ENCODE results near the gene IFNA16. TPM values are rescaled to one million over a fixed set of nuclear protein-coding genes. Genes with fewer than 3 reads are reported as not detected.
"Not testable (repeated sequence)": the region's sequence is repeated elsewhere in the genome, so short reads cannot be mapped to it uniquely, and the experiment has no call there.

Gene IFNA16
- total and polyA plus RNA-seq, 2 donors (not counting 3 experiments of a cell fraction or from before 2014, with no cell fraction given), result not detected

DNA sequence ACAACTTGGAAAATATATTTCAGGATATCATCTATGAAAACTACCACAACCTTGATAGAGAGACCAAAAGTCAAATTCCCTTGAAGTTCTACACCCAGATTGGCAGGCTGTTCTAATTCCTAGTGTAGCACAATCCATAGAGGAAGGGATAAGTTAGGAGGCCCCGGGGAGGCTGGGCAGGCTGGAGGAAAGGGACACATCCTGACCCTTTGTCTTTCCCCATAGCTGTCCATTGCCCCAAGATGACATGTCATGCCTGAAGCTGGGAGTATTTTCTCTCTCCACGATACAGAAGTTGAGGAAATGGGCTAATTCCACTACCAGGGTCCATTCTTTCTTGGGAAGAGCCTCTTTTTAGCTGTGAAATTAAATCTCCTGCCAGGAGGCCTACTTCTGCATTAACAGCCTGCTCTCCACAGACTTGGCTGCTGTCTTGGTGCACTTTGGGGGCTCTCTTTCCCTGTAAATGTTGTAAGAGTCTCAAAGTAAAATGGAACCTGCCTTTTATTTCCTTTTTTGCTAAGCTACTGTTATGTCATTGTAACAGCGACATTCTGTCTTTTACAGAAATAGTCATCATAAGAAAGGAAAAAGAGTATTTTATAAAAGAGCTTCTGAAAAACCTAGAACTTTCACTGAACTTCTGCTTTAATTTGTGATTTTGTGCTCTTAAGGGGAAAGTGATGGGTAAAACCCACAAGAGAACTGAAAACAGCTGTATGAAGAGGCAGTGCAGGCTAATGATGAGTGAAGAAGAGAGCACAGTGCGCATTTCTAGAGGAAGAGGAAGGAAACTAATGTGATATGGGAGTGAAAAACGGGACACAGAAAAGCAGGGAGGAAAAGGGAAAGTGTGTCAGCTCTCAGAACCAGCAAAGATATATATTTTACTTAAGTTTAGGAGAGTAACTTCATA is 3.4 kb downstream of the IFNA16 start:
- H3K79me2 ChIP-seq (ENCODE audit: control insufficient read depth, insufficient read depth, low read length); H3K9ac ChIP-seq (replicated peaks; ENCODE audit: extremely low read depth, insufficient read depth, low read length); BruUV-seq (replicated peaks); H3K4me3 ChIP-seq (replicated peaks in 1 of 3; ENCODE audit: insufficient read depth in 1 of 3, low read depth in 1 of 3, low read length in 3 of 3); H3K9me1 ChIP-seq (replicated peaks; ENCODE audit: control insufficient read depth, extremely low read depth, insufficient read depth, low read length); H3K4me1 ChIP-seq (ENCODE audit: control insufficient read depth, extremely low read depth, insufficient read depth, low read length); H3K9me3 ChIP-seq (replicated peaks; ENCODE audit: control insufficient read depth, insufficient read depth, low read length); H2AFZ ChIP-seq (ENCODE audit: low read depth, low read length); POLR2A ChIA-PET; H4K20me1 ChIP-seq (replicated peaks; ENCODE audit: control insufficient read depth, extremely low read depth, insufficient read depth, low read length); intact Hi-C loops (cut with micrococcal nuclease); H3K4me2 ChIP-seq (ENCODE audit: insufficient read depth, low read length); H3K27ac ChIP-seq (ENCODE audit: insufficient read depth, low read depth, low read length); dilution Hi-C loops (cut with MboI; ENCODE audit: extremely low pct_ligation_motif_present, low sequenced_read_pairs); H3K36me3 ChIP-seq (ENCODE audit: control insufficient read depth in 2 of 2, extremely low read depth in 1 of 2, insufficient read depth in 2 of 2, low read length in 2 of 2): not testable (repeated sequence)
- DNase-seq (ENCODE audit: low read depth, low spot score), result peak; percentile 6
- TF ChIP-seq CTCF (IDR thresholded peaks at IDR 0.05; ENCODE audit: extremely low read depth in 1 of 2, insufficient read depth in 1 of 2, low read depth in 1 of 2, low read length in 2 of 2), result peak; percentile 30 to 46
- FAIRE-seq, result peak; percentile 15
- H3K27me3 ChIP-seq (ENCODE audit: control insufficient read depth in 2 of 2, insufficient read depth in 2 of 2, low read length in 2 of 2), result peaks cover 0 to 18% of the 10 kb centered on the region in 2 experiments
- CTCF ChIA-PET, result interaction anchor here (0.7 to 1.8 kb wide), 9 partner anchors 10 to 253 kb away, joined by 3 to 16 read pairs (median 3); no protein-coding TSS in a partner anchor

- CTCF ChIA-PET, result interaction anchor here (1.5 kb wide), 1 partner anchor 29 kb away, joined by 4 read pairs; no protein-coding TSS in a partner anchor
- H2AFZ ChIP-seq (ENCODE audit: low read depth, low read length); DNase-seq (ENCODE audit: low read depth, low spot score); FAIRE-seq; intact Hi-C loops (cut with micrococcal nuclease); H3K27ac ChIP-seq (ENCODE audit: insufficient read depth, low read depth, low read length); H3K9ac ChIP-seq (replicated peaks; ENCODE audit: extremely low read depth, insufficient read depth, low read length); H3K36me3 ChIP-seq (ENCODE audit: control insufficient read depth in 2 of 2, extremely low read depth in 1 of 2, insufficient read depth in 2 of 2, low read length in 2 of 2); H3K9me3 ChIP-seq (replicated peaks; ENCODE audit: control insufficient read depth, insufficient read depth, low read length); H3K4me2 ChIP-seq (ENCODE audit: insufficient read depth, low read length); BruUV-seq (replicated peaks); H3K4me3 ChIP-seq (replicated peaks in 1 of 3; ENCODE audit: insufficient read depth in 1 of 3, low read depth in 1 of 3, low read length in 3 of 3); H3K4me1 ChIP-seq (ENCODE audit: control insufficient read depth, extremely low read depth, insufficient read depth, low read length); H4K20me1 ChIP-seq (replicated peaks; ENCODE audit: control insufficient read depth, extremely low read depth, insufficient read depth, low read length); H3K9me1 ChIP-seq (replicated peaks; ENCODE audit: control insufficient read depth, extremely low read depth, insufficient read depth, low read length); POLR2A ChIA-PET; H3K79me2 ChIP-seq (ENCODE audit: control insufficient read depth, insufficient read depth, low read length); dilution Hi-C loops (cut with MboI; ENCODE audit: extremely low pct_ligation_motif_present, low sequenced_read_pairs): not testable (repeated sequence)
- peaks cover 0 to 11% of the 10 kb centered on the region in 2 experiments for H3K27me3 ChIP-seq (ENCODE audit: control insufficient read depth in 2 of 2, insufficient read depth in 2 of 2, low read length in 2 of 2)
Measured at GRCh38 chr9:21212160-21212559, 5.0 kb downstream of the IFNA16 start.

DNA sequence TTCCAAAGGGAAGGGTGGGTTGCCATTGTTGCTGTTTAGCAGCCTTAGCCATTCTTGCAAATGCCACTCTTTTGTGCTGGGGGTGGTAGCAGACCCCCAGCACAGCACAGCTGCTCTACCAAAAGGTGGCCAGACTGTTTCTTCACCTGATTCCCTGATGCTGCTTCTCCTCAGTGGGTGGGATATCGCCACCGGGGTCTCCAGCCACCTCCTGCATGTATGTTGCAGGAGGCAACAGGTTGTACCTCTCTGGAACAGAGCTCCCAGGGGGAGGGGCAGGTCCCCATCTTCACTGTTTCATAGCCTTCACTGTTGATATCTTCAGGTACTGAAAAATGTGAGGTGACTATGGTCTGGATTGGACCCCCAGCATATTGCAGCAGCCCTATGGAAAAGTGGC is 6.3 kb downstream of the IFNA16 start:
- BruUV-seq (replicated peaks); H3K36me3 ChIP-seq (ENCODE audit: control insufficient read depth in 2 of 2, extremely low read depth in 1 of 2, insufficient read depth in 2 of 2, low read length in 2 of 2); H3K9me1 ChIP-seq (replicated peaks; ENCODE audit: control insufficient read depth, extremely low read depth, insufficient read depth, low read length); H3K9me3 ChIP-seq (replicated peaks; ENCODE audit: control insufficient read depth, insufficient read depth, low read length); H3K79me2 ChIP-seq (ENCODE audit: control insufficient read depth, insufficient read depth, low read length); POLR2A ChIA-PET; H3K27ac ChIP-seq (ENCODE audit: insufficient read depth, low read depth, low read length); H2AFZ ChIP-seq (ENCODE audit: low read depth, low read length); H4K20me1 ChIP-seq (replicated peaks; ENCODE audit: control insufficient read depth, extremely low read depth, insufficient read depth, low read length); H3K9ac ChIP-seq (replicated peaks; ENCODE audit: extremely low read depth, insufficient read depth, low read length); FAIRE-seq; dilution Hi-C loops (cut with MboI; ENCODE audit: extremely low pct_ligation_motif_present, low sequenced_read_pairs); H3K4me2 ChIP-seq (ENCODE audit: insufficient read depth, low read length); H3K4me1 ChIP-seq (ENCODE audit: control insufficient read depth, extremely low read depth, insufficient read depth, low read length); intact Hi-C loops (cut with micrococcal nuclease); H3K27me3 ChIP-seq (ENCODE audit: control insufficient read depth in 2 of 2, insufficient read depth in 2 of 2, low read length in 2 of 2); DNase-seq (ENCODE audit: low read depth, low spot score); H3K4me3 ChIP-seq (replicated peaks in 1 of 3; ENCODE audit: insufficient read depth in 1 of 3, low read depth in 1 of 3, low read length in 3 of 3): not testable (repeated sequence)
- CTCF ChIA-PET, result interaction anchor here (0.6 to 1.4 kb wide), 2 partner anchors 13 to 185 kb away, joined by 3 to 5 read pairs; no protein-coding TSS in a partner anchor

All from endothelial cell of umbilical vein (primary cell).